Measurements from ENCODE around the gene TEN1. TPM values are rescaled to one million over a fixed set of nuclear protein-coding genes. Genes with fewer than 3 reads are reported as not detected.

TEN1 gene
- total RNA-seq, 1 experiment from 2014 or later = 19.3 TPM

GRCh38 chr17:75959051-75959838 lies 19.8 kb upstream of the TEN1 start:
- Histone ChIP-seq H2AFZ (ENCODE audit: low read length) (no peak overlapping the region), H3K4ac (ENCODE audit: low read depth, low read length) (no peak overlapping the region), H3T11ph (ENCODE audit: low read length) (no peak overlapping the region), H4K20me1 (ENCODE audit: control insufficient read depth, insufficient read depth, insufficient read length) (no peaks in the 10 kb centered on the region), H2BK120ac (ENCODE audit: low read depth, low read length, poor library complexity, severe bottlenecking) (no peak overlapping the region), H2BK5ac (ENCODE audit: insufficient read length, low read length) (no peak overlapping the region), H3K9me3 (ENCODE audit: control insufficient read depth, low read depth, low read length) (no peaks in the 10 kb centered on the region), H3K4me2 (ENCODE audit: insufficient read depth, insufficient read length, low read length) (peak overlapping the region; percentile 43), H2BK20ac (ENCODE audit: low read depth, low read length, poor library complexity, severe bottlenecking) (no peak overlapping the region), H2BK15ac (ENCODE audit: low read depth, low read length) (no peak overlapping the region), H3K56ac (ENCODE audit: insufficient read length, low read depth, low read length) (no peak overlapping the region), H3K27ac (ENCODE audit: insufficient read length, low read depth, low read length) (no peak overlapping the region), H2BK12ac (ENCODE audit: insufficient read length, low read depth, low read length) (no peak overlapping the region), H4K8ac (replicated peaks; ENCODE audit: insufficient read length, low read depth, low read length) (no peak overlapping the region), H3K23ac (ENCODE audit: insufficient read length, low read depth, low read length) (no peak overlapping the region), H3K27me3 (ENCODE audit: insufficient read depth, low read length) (no peaks in the 10 kb centered on the region), H3K9ac (ENCODE audit: extremely low read depth, insufficient read length, low read length) (no peak overlapping the region), H3K23me2 (ENCODE audit: insufficient read length, low read depth, low read length, poor library complexity, severe bottlenecking) (no peaks in the 10 kb centered on the region), H3K18ac (ENCODE audit: insufficient read length, low read depth, low read length) (no peak overlapping the region), H4K91ac (ENCODE audit: insufficient read length, low read depth, low read length) (no peak overlapping the region), H3K79me1 (ENCODE audit: insufficient read depth, low read depth, low read length, poor library complexity, severe bottlenecking) (no peaks in the 10 kb centered on the region), H2AK5ac (ENCODE audit: insufficient read length, low read length) (no peak overlapping the region), H3K79me2 (ENCODE audit: insufficient read depth, low read length) (no peaks in the 10 kb centered on the region), H3K14ac (ENCODE audit: insufficient read depth, low read length) (no peak overlapping the region), H3K4me1 (ENCODE audit: insufficient read depth, low read length) (peaks cover 7% of the 10 kb centered on the region; the same call in 1 of the 2 replicates), H4K5ac (ENCODE audit: insufficient read length, low read depth, low read length) (no peak overlapping the region)
- no CpG with 5 or more reads among the region's 8 CpGs for WGBS (ENCODE audit: extremely low coverage, insufficient read length, low lambda C conversion rate)
- Mint-ChIP-seq H3K27me3 (ENCODE audit: low read depth) (no peaks in the 10 kb centered on the region), H3K27ac (peak overlapping the region in 2 of 3 experiments; percentile 55 to 84; a peak in 6 of 7 replicates), H3K36me3 (ENCODE audit: insufficient read depth in 1 of 3, low read depth in 3 of 3) (peaks cover 8 to 23% (median 22%) of the 10 kb centered on the region in 3 experiments; a peak in 6 of 7 replicates), H3K4me1 (peaks cover 19 to 23% of the 10 kb centered on the region in 2 experiments), H3K9me3 (no peaks in the 10 kb centered on the region), H3K4me3 (peak overlapping the region; percentile 7 to 22; a peak in 2 of 5 replicates)
- no peak for TF ChIP-seq CTCF (conservative IDR thresholded peaks at IDR 0.05)
- DNase-seq = no peak

All from H9 (cell line).